Nephron (organoid): ENCODE measurements around the gene JARID2.

Source experiments
- H3K27ac Mint-ChIP-seq, 3 experiments: 2 replicates each; pipeline ENCODE4 v1.8.0; 2020; ENCODE audit warnings: mixed read lengths in 3 of 3, mild to moderate bottlenecking in 2 of 3, moderate library complexity in 1 of 3
- H3K27me3 Mint-ChIP-seq: 2 replicates; pipeline ENCODE4 v1.8.0; 2021; ENCODE audit warnings: low read depth, mild to moderate bottlenecking, moderate library complexity, mixed read lengths
- H3K36me3 Mint-ChIP-seq: 2 replicates; pipeline ENCODE4 v1.8.0; 2020; ENCODE audit warnings: low read depth, mixed read lengths
- H3K4me1 Mint-ChIP-seq: 2 replicates; pipeline ENCODE4 v1.8.0; 2020; ENCODE audit warnings: mixed read lengths
- H3K4me3 Mint-ChIP-seq, 3 experiments: 2 replicates each; pipeline ENCODE4 v1.8.0; 2020; ENCODE audit warnings: mild to moderate bottlenecking in 3 of 3, mixed read lengths in 3 of 3, moderate library complexity in 2 of 3
- H3K9me3 Mint-ChIP-seq: 2 replicates; pipeline ENCODE4 v1.8.0; 2020; ENCODE audit warnings: mixed read lengths
- TF ChIP-seq, protein P1 (sequence below), 3 experiments: fragments of 200-600 bp; sonication (generic); IDR thresholded peaks; one replicate each; pipeline ENCODE4 v1.5.0; 2021; ENCODE audit warnings: antibody characterized with exemption in 3 of 3; ENCODE audit not compliant: unreplicated experiment in 3 of 3

The JARID2 gene

DNA sequence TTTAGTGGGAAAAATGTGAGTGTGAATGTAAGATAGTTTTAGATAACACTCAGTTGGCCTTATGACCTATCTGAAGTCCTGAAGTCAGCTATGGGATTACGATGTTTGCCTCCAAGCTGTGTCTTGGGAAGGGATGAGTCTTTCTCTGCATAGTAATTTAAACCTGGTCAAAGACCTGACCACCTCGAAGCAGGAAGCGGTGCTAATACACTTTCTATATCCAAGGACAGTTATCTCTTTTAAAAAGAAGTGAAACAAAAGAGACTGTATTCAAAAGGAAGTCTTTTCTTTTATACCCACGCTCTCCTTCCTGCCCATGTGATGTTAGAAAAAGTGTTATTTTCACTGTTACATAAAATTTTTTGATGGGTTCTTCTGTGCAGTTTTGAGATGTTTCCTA, 94.9 kb downstream of the JARID2 start:
- Mint-ChIP-seq H3K36me3 (no peaks in the 10 kb centered on the region), H3K4me1 (peaks cover 57% of the 10 kb centered on the region)
- TF ChIP-seq, protein P1, sequence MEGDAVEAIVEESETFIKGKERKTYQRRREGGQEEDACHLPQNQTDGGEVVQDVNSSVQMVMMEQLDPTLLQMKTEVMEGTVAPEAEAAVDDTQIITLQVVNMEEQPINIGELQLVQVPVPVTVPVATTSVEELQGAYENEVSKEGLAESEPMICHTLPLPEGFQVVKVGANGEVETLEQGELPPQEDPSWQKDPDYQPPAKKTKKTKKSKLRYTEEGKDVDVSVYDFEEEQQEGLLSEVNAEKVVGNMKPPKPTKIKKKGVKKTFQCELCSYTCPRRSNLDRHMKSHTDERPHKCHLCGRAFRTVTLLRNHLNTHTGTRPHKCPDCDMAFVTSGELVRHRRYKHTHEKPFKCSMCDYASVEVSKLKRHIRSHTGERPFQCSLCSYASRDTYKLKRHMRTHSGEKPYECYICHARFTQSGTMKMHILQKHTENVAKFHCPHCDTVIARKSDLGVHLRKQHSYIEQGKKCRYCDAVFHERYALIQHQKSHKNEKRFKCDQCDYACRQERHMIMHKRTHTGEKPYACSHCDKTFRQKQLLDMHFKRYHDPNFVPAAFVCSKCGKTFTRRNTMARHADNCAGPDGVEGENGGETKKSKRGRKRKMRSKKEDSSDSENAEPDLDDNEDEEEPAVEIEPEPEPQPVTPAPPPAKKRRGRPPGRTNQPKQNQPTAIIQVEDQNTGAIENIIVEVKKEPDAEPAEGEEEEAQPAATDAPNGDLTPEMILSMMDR (IDR thresholded peaks at IDR 0.05; ENCODE audit: unreplicated experiment in 3 of 3): no peak

GRCh38 chr6:15341311-15342001, 95.6 kb downstream of the JARID2 start:
- Mint-ChIP-seq H3K9me3 (no peaks in the 10 kb centered on the region), H3K4me3 (no peak overlapping the region), H3K27ac (peak overlapping the region in 1 of 3 experiments; percentile 8), H3K27me3 (no peaks in the 10 kb centered on the region), H3K36me3 (no peaks in the 10 kb centered on the region), H3K4me1 (peaks cover 60% of the 10 kb centered on the region)
- TF ChIP-seq, protein P1 (IDR thresholded peaks at IDR 0.05; ENCODE audit: unreplicated experiment in 3 of 3): no peak

More for the DNA sequence above, 94.9 kb downstream of the JARID2 start:
- Mint-ChIP-seq H3K27me3 (no peaks in the 10 kb centered on the region), H3K9me3 (no peaks in the 10 kb centered on the region), H3K27ac (peak overlapping the region in 2 of 3 experiments; percentile 8 to 16), H3K4me3 (no peak overlapping the region)

DNA sequence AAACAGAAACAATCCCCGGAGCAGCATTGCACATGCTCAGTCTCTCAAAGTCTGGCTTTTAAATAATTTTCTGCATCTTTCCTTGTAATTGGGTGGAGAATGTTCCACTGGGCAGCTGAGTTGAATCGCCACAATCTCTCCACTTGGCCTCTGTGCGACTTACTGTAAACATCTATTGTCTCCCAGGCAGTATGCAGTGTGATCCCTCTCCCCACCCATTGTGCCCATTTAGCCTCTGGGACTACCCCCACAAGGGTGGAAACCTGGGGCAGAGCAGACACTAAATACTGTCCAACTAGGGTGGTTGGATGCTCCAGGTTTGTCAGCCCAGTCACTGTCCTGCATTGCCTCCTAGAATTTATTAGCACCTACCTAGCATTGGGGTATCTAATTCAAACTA, 96.2 kb downstream of the JARID2 start:
- H3K4me1 Mint-ChIP-seq: peaks cover 56% of the 10 kb centered on the region
- no peaks in the 10 kb centered on the region for H3K27me3 Mint-ChIP-seq
- H3K9me3 Mint-ChIP-seq: no peaks in the 10 kb centered on the region
- no peak overlapping the region for H3K4me3 Mint-ChIP-seq
- TF ChIP-seq, protein P1 (IDR thresholded peaks at IDR 0.05; ENCODE audit: unreplicated experiment in 3 of 3): no peak
- no peak overlapping the region for H3K27ac Mint-ChIP-seq
- H3K36me3 Mint-ChIP-seq: no peaks in the 10 kb centered on the region

GRCh38 chr6:15343490-15344191, 97.8 kb downstream of the JARID2 start:
- no peak overlapping the region for H3K4me3 Mint-ChIP-seq
- H3K4me1 Mint-ChIP-seq: peaks cover 48% of the 10 kb centered on the region
- TF ChIP-seq, protein P1 (IDR thresholded peaks at IDR 0.05; ENCODE audit: unreplicated experiment in 3 of 3): no peak

GRCh38 chr6:15344192-15344519, 98.3 kb downstream of the JARID2 start:
- TF ChIP-seq, protein P1 (IDR thresholded peaks at IDR 0.05; ENCODE audit: unreplicated experiment in 3 of 3): no peak
- Mint-ChIP-seq H3K4me3 (no peak overlapping the region), H3K27me3 (no peaks in the 10 kb centered on the region), H3K36me3 (no peaks in the 10 kb centered on the region), H3K4me1 (peaks cover 48% of the 10 kb centered on the region), H3K27ac (no peak overlapping the region), H3K9me3 (no peaks in the 10 kb centered on the region)

More at GRCh38 chr6:15343490-15344191, 97.8 kb downstream of the JARID2 start:
- Mint-ChIP-seq H3K9me3 (no peaks in the 10 kb centered on the region), H3K27ac (peak overlapping the region in 1 of 3 experiments; percentile 11), H3K36me3 (no peaks in the 10 kb centered on the region), H3K27me3 (no peaks in the 10 kb centered on the region)
